ENCODE data around the gene EIF2B4. TPM values are rescaled to one million over a fixed set of nuclear protein-coding genes. Genes with fewer than 3 reads are reported as not detected.

The EIF2B4 gene
- total and polyA plus RNA-seq, 9 of the 15 experiments (the other 6 are each of a cell fraction or from before 2014, with no cell fraction given): 29.7 to 80.3 (median 58.9) TPM

DNA sequence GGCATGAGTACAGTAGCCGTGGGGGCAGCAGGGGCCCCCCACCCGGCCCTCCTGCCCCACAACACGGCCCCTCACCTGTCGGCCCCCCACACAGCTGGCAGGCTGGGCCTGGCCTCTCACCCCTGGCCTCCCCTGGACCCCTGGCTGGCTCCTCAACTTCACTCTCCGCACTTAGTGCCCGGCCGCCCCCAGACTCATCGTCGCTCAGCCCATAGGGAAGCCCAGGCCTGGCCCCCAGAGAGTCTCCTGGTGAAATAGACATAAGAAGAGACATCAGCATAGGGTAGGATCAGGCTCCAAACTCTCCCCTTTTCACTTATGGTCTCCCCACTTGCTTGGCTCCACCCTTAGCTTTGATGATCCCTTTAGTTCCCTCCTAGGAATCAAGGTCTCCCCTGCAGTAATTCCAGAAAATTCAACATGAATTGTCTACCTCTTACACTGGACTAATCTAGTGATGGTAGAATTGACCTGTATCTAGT lies 8.7 kb upstream of the EIF2B4 start:
- Histone ChIP-seq H3K27ac (ENCODE audit: extremely low read depth, low read depth, low read length) (peak overlapping the region; percentile 92; the same call in 2 of the 3 replicates), H3K36me3 (ENCODE audit: control insufficient read depth, insufficient read depth, low read length) (peaks cover 81% of the 10 kb centered on the region), H4K20me1 (replicated peaks; ENCODE audit: control insufficient read depth, insufficient read depth, low read length) (no peaks in the 10 kb centered on the region), H3K4me2 (ENCODE audit: insufficient read depth, low read length) (peak overlapping the region; percentile 95), H3K9ac (ENCODE audit: insufficient read depth in 1 of 2, low read depth in 2 of 2, low read length in 2 of 2) (peak overlapping the region; percentile 67 to 83; a peak in 3 of 4 replicates), H3K4me3 (no peak overlapping the region), H3K9me3 (replicated peaks; ENCODE audit: control insufficient read depth, insufficient read depth, low read depth, low read length) (no peaks in the 10 kb centered on the region), H2AFZ (ENCODE audit: low read depth, low read length) (no peak overlapping the region), H3K79me2 (ENCODE audit: control insufficient read depth, insufficient read depth, low read length) (peaks cover 16% of the 10 kb centered on the region; the same call in 2 of the 3 replicates), H3K4me1 (replicated peaks in 1 of 2; ENCODE audit: control insufficient read depth in 2 of 2, insufficient read depth in 2 of 2, low read length in 2 of 2) (peaks cover 7 to 42% of the 10 kb centered on the region in 2 experiments), H3K9me1 (ENCODE audit: control insufficient read depth, insufficient read depth, low read length) (no peaks in the 10 kb centered on the region), H3K27me3 (ENCODE audit: control insufficient read depth in 2 of 2, insufficient read depth in 2 of 2, low read length in 2 of 2) (no peaks in the 10 kb centered on the region)
- no TSS peak for BruUV-seq (replicated peaks)
- in situ Hi-C loops (cut with MboI): no loop called here
- ChIA-PET CTCF (ENCODE audit: low intra/inter-chr PET ratio) (interaction anchor here (0.6 kb wide), 1 partner anchor 23 kb away, joined by 4 read pairs; no protein-coding TSS in a partner anchor), POLR2A (interaction anchor here (1.0 to 4.3 kb wide), 5 partner anchors 9 to 205 kb away, joined by 3 to 41 read pairs (median 5); partner anchors contain the start of genes EIF2B4, GTF3C2 and SNX17)
- FAIRE-seq (no peak), ATAC-seq (no peak), DNase-seq (ENCODE audit: extremely low read depth in 1 of 4, low spot score in 3 of 4) (no peak)
- peak; percentile 79 for TF ChIP-seq RBM22 (IDR thresholded peaks at IDR 0.05; ENCODE audit: low read depth, low read length, poor library complexity, severe bottlenecking)
- 0 out of 2 replicates have a peak, but pooled peaks have one; percentile 10 for TF ChIP-seq SUPT5H (IDR thresholded peaks at IDR 0.05)
- TF ChIP-seq NFRKB (IDR thresholded peaks at IDR 0.05; ENCODE audit: low read depth): no peak
- intact Hi-C loops (cut with micrococcal nuclease): no loop called here
- WGBS (ENCODE audit: insufficient coverage, low coverage, missing lambda C conversion rate): 87% methylated on average over 3 of the region's 9 CpGs

DNA sequence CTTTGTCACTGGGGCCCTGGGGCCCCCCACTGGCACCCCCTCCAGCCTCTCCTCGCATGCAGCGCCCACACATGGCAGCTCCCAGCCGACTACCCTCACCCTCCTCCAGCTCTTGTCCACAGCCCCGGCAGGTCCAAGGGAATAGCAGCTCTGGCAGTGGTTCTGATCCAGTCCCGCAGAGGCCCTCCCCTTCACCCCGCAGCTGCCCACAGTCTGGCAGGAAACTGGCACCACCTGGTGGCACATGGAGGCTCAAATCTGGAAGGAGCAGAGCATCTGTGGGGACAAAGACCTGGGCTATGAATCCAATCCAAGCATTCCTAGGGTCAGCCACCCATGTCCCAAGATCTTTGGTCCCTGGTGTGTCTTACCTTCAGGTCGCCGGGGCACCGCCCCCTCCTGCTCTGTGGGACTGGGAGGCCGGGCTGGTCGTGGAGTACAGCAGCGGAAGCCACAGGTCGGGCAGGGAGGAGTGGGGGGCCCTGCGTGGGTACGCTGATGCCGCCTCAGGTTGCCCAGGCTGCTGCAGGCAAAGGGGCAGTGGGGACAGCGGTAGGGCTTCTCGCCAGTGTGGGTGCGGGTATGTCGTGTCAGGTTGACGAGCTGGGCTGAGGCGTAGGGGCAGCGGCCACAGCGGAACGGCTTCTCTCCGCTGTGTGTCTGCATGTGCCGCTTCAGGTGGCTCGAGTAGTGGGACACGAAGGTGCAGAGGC lies 8.1 kb upstream of the EIF2B4 start:
- in situ Hi-C loops (cut with MboI) (no loop called here), intact Hi-C loops (cut with micrococcal nuclease) (no loop called here)
- ATAC-seq (no peak), FAIRE-seq (no peak), DNase-seq (ENCODE audit: extremely low read depth in 1 of 4, low spot score in 3 of 4) (no peak)
- H3K4me1 ChIP-seq (replicated peaks in 1 of 2; ENCODE audit: control insufficient read depth in 2 of 2, insufficient read depth in 2 of 2, low read length in 2 of 2): peaks cover 7 to 42% of the 10 kb centered on the region in 2 experiments
- no peak overlapping the region for H3K4me3 ChIP-seq
- H3K9ac ChIP-seq (ENCODE audit: insufficient read depth in 1 of 2, low read depth in 2 of 2, low read length in 2 of 2): peak overlapping the region in 1 of 2 experiments; percentile 67; a peak in 2 of 4 replicates
- POLR2A ChIA-PET: interaction anchor here (0.6 to 4.3 kb wide), 4 partner anchors 8 to 22 kb away, joined by 3 to 41 read pairs (median 4); partner anchors contain the start of genes EIF2B4, GTF3C2 and SNX17
- no peaks in the 10 kb centered on the region for H3K9me3 ChIP-seq (replicated peaks; ENCODE audit: control insufficient read depth, insufficient read depth, low read depth, low read length)
- H3K4me2 ChIP-seq (ENCODE audit: insufficient read depth, low read length): no peak overlapping the region
- H4K20me1 ChIP-seq (replicated peaks; ENCODE audit: control insufficient read depth, insufficient read depth, low read length): no peaks in the 10 kb centered on the region
- 90% methylated on average over 13 of the region's 29 CpGs for WGBS (ENCODE audit: insufficient coverage, low coverage, missing lambda C conversion rate)
- no peak overlapping the region for H3K27ac ChIP-seq (ENCODE audit: extremely low read depth, low read depth, low read length)
- no peak overlapping the region for H2AFZ ChIP-seq (ENCODE audit: low read depth, low read length)
- no peaks in the 10 kb centered on the region for H3K27me3 ChIP-seq (ENCODE audit: control insufficient read depth in 2 of 2, insufficient read depth in 2 of 2, low read length in 2 of 2)
- peaks cover 19% of the 10 kb centered on the region; the same call in 2 of the 3 replicates for H3K79me2 ChIP-seq (ENCODE audit: control insufficient read depth, insufficient read depth, low read length)
- no peaks in the 10 kb centered on the region for H3K9me1 ChIP-seq (ENCODE audit: control insufficient read depth, insufficient read depth, low read length)
- no TSS peak for BruUV-seq (replicated peaks)
- CTCF ChIA-PET (ENCODE audit: low intra/inter-chr PET ratio): interaction anchor here (0.6 kb wide), 1 partner anchor 22 kb away, joined by 4 read pairs; no protein-coding TSS in a partner anchor
- peaks cover 80% of the 10 kb centered on the region for H3K36me3 ChIP-seq (ENCODE audit: control insufficient read depth, insufficient read depth, low read length)
- no peak for TF ChIP-seq HDAC8 (tag; IDR thresholded peaks at IDR 0.05)
- TF ChIP-seq FOXM1 (IDR thresholded peaks at IDR 0.05; ENCODE audit: low read depth): no peak
- no peak for TF ChIP-seq FOXM1 (CRISPR knock-in tag; IDR thresholded peaks at IDR 0.05; ENCODE audit: low read depth)
- no peak for TF ChIP-seq CBFA2T2 (conservative IDR thresholded peaks at IDR 0.05)
- TF ChIP-seq SUPT5H (IDR thresholded peaks at IDR 0.05): peak; percentile 57
- TF ChIP-seq ZNF324 (CRISPR knock-in tag; IDR thresholded peaks at IDR 0.05): no peak
- no peak for TF ChIP-seq PURB (CRISPR knock-in tag; IDR thresholded peaks at IDR 0.05; ENCODE audit: low read depth)
- TF ChIP-seq, protein P1, sequence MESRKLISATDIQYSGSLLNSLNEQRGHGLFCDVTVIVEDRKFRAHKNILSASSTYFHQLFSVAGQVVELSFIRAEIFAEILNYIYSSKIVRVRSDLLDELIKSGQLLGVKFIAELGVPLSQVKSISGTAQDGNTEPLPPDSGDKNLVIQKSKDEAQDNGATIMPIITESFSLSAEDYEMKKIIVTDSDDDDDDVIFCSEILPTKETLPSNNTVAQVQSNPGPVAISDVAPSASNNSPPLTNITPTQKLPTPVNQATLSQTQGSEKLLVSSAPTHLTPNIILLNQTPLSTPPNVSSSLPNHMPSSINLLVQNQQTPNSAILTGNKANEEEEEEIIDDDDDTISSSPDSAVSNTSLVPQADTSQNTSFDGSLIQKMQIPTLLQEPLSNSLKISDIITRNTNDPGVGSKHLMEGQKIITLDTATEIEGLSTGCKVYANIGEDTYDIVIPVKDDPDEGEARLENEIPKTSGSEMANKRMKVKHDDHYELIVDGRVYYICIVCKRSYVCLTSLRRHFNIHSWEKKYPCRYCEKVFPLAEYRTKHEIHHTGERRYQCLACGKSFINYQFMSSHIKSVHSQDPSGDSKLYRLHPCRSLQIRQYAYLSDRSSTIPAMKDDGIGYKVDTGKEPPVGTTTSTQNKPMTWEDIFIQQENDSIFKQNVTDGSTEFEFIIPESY (CRISPR knock-in tag; IDR thresholded peaks at IDR 0.05): peak; percentile 83
- TF ChIP-seq BHLHE40 (IDR thresholded peaks at IDR 0.05; ENCODE audit: low read length): no peak
- TF ChIP-seq, protein P2, sequence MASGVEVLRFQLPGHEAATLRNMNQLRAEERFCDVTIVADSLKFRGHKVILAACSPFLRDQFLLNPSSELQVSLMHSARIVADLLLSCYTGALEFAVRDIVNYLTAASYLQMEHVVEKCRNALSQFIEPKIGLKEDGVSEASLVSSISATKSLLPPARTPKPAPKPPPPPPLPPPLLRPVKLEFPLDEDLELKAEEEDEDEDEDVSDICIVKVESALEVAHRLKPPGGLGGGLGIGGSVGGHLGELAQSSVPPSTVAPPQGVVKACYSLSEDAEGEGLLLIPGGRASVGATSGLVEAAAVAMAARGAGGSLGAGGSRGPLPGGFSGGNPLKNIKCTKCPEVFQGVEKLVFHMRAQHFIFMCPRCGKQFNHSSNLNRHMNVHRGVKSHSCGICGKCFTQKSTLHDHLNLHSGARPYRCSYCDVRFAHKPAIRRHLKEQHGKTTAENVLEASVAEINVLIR (CRISPR knock-in tag; IDR thresholded peaks at IDR 0.05): no peak

All from K562 (cell line).